Esophagus muscularis mucosa (tissue), 4 donors: ENCODE results near the gene PRODH. TPM values are rescaled to one million over a fixed set of nuclear protein-coding genes. Genes with fewer than 3 reads are reported as not detected.
"Not testable (repeated sequence)": the region's sequence is repeated elsewhere in the genome, so short reads cannot be mapped to it uniquely, and the experiment has no call there.

Experiments
- DNase-seq: peaks from one replicate; pipeline ENCODE4 v3.0.0-alpha.2; 2017; ENCODE audit errors: extremely low spot score
- H3K27ac ChIP-seq, 4 donors: fragments of 200-600 bp; sonication (generic); replicated peaks in 1 of 4; 1 replicate in 3 of 4; 2 replicates in 1 of 4; pipeline ENCODE4 v1.5.1; 2016 to 2019; ENCODE audit warnings: mild to moderate bottlenecking in 1 of 4
- H3K27me3 ChIP-seq, 4 donors: fragments of 200-600 bp; sonication (generic); one replicate each; pipeline versions ENCODE4 v1.5.1 to v1.6.0; 2016 to 2019
- H3K36me3 ChIP-seq, 4 donors: fragments of 200-600 bp; sonication (generic); one replicate each; pipeline ENCODE4 v1.5.1; 2016 to 2019
- H3K4me1 ChIP-seq, 4 donors: fragments of 200-600 bp; sonication (generic); one replicate each; pipeline ENCODE4 v1.5.1; 2016 to 2019
- H3K4me3 ChIP-seq, 4 donors: fragments of 200-600 bp; sonication (generic); 1 replicate in 2 of 4; 2 replicates in 2 of 4; pipeline ENCODE4 v1.5.1; 2016 to 2019; ENCODE audit warnings: mild to moderate bottlenecking in 4 of 4, moderate library complexity in 1 of 4
- H3K9me3 ChIP-seq, 4 donors: fragments of 200-600 bp; sonication (generic); 1 replicate in 3 of 4; 2 replicates in 1 of 4; pipeline ENCODE4 v1.5.1; 2016 to 2019
- CTCF ChIP-seq, 3 experiments: fragments of 200-600 bp in 2 of 3; fragments of 450-650 bp in 1 of 3; sonication (generic) in 2 of 3; IDR thresholded peaks; one replicate each; pipeline ENCODE4 v1.5.1; 2017 to 2019; ENCODE audit warnings: antibody characterized with exemption in 3 of 3, mild to moderate bottlenecking in 2 of 3, moderate library complexity in 1 of 3
- EP300 ChIP-seq: sonication (generic); formaldehyde crosslinking; IDR thresholded peaks from one replicate; pipeline ENCODE4 v1.6.1; 2017; ENCODE audit warnings: antibody characterized with exemption
- POLR2A ChIP-seq: fragments of 450-650 bp; IDR thresholded peaks from one replicate; pipeline ENCODE4 v1.6.1; 2017; ENCODE audit warnings: antibody characterized with exemption, moderate library complexity, mild to moderate bottlenecking, low read depth
- POLR2AphosphoS5 ChIP-seq, 2 donors: sonication (generic); formaldehyde crosslinking; IDR thresholded peaks; one replicate each; pipeline ENCODE4 v1.6.1; 2017; ENCODE audit warnings: antibody characterized with exemption in 2 of 2
- WGBS: methylation state at CpG from one replicate; pipeline ENCODE4 v1.1.5; 2018; 5-methylcytosine and 5-hydroxymethylcytosine counted together
- intact Hi-C: fragments of 100-400 bp; cut with DNase I; formaldehyde crosslinking; loops from one replicate; pipeline ENCODE4 v1.15.1; 2023
- total RNA-seq, 4 donors: library from RNA; depleted of rRNA; stranded (reverse); fragments of >200 nt; gene quantifications; one replicate each; pipeline versions ENCODE4 v1.1.0 to v1.2.1, GENCODE V29; 2016

PRODH gene
- total RNA-seq, 4 donors from 2014 or later, result 1.4 to 7.2 (median 3.9) TPM

GRCh38 chr22:18970948-18971315 lies 34.8 kb upstream of the PRODH start:
- Histone ChIP-seq H3K4me3 (peak overlapping the region; percentile 49 to 65 (median 61)), H3K36me3 (no peaks in the 10 kb centered on the region), H3K9me3 (no peaks in the 10 kb centered on the region), H3K27me3 (peaks cover 0 to 61% (median 23%) of the 10 kb centered on the region in 4 donors), H3K27ac (no peak overlapping the region), H3K4me1 (peaks cover 0 to 16% (median 14%) of the 10 kb centered on the region in 4 donors)
- intact Hi-C loops, result no loop called here
- no CpG with 5 or more reads among the region's 28 CpGs for WGBS
- TF ChIP-seq EP300, result no peak
- TF ChIP-seq POLR2A, result no peak
- DNase-seq, result no peak

GRCh38 chr22:18970176-18970947 lies 34.3 kb upstream of the PRODH start:
- Histone ChIP-seq H3K9me3 (no peaks in the 10 kb centered on the region), H3K27me3 (peaks cover 0 to 64% (median 23%) of the 10 kb centered on the region in 4 donors), H3K36me3 (no peaks in the 10 kb centered on the region), H3K4me1 (peaks cover 0 to 16% (median 14%) of the 10 kb centered on the region in 4 donors), H3K4me3 (peak overlapping the region; percentile 49 to 65 (median 61)), H3K27ac (no peak overlapping the region)
- no peak for DNase-seq
- TF ChIP-seq EP300, result no peak
- TF ChIP-seq POLR2A, result no peak
- TF ChIP-seq CTCF (IDR thresholded peaks at IDR 0.05), result peak in 1 of 3 experiments; percentile 2
- no peak for TF ChIP-seq POLR2AphosphoS5 (IDR thresholded peaks at IDR 0.05)
- intact Hi-C loops, result no loop called here
- 0% methylated on average over 2 of the region's 94 CpGs for WGBS

- DNase-seq, H3K9me3 ChIP-seq, H3K27ac ChIP-seq, intact Hi-C loops, H3K4me3 ChIP-seq, H3K36me3 ChIP-seq: not testable (repeated sequence)
- Histone ChIP-seq H3K27me3 (peaks cover 0 to 64% (median 23%) of the 10 kb centered on the region in 4 donors), H3K4me1 (peaks cover 0 to 16% (median 14%) of the 10 kb centered on the region in 4 donors)
- 62% methylated on average over 11 of the region's 14 CpGs for WGBS
Measured at GRCh38 chr22:18969158-18969942, 33.3 kb upstream of the PRODH start.

- DNase-seq, result no peak
- WGBS, result 89% methylated on average over 3 of the region's 20 CpGs
- no peak overlapping the region for H3K4me3 ChIP-seq
- H3K36me3 ChIP-seq, result no peaks in the 10 kb centered on the region
- intact Hi-C loops, result no loop called here
- TF ChIP-seq EP300, result no peak
- no peak for TF ChIP-seq CTCF (IDR thresholded peaks at IDR 0.05)
- no peak for TF ChIP-seq POLR2AphosphoS5 (IDR thresholded peaks at IDR 0.05)
- no peak for TF ChIP-seq POLR2A
- no peak overlapping the region for H3K27ac ChIP-seq
- no peaks in the 10 kb centered on the region for H3K9me3 ChIP-seq
- peaks cover 0 to 64% (median 23%) of the 10 kb centered on the region in 4 donors for H3K27me3 ChIP-seq
- H3K4me1 ChIP-seq, result peaks cover 0 to 16% (median 14%) of the 10 kb centered on the region in 4 donors
Measured at GRCh38 chr22:18968011-18968749, 32.1 kb upstream of the PRODH start.

GRCh38 chr22:18967391-18968010 lies 31.4 kb upstream of the PRODH start:
- Histone ChIP-seq H3K27me3 (peaks cover 0 to 64% (median 23%) of the 10 kb centered on the region in 4 donors), H3K4me1 (peaks cover 0 to 16% (median 14%) of the 10 kb centered on the region in 4 donors)
- H3K27ac ChIP-seq, H3K4me3 ChIP-seq, H3K36me3 ChIP-seq, DNase-seq, H3K9me3 ChIP-seq, intact Hi-C loops: not testable (repeated sequence)
- WGBS, result 75% methylated on average over 4 of the region's 14 CpGs
